Karpas-422 (cell line): ENCODE data around the gene MTRF1. TPM values are rescaled to one million over a fixed set of nuclear protein-coding genes. Genes with fewer than 3 reads are reported as not detected.
A peak's percentile ranks its signal among the peaks of the same experiment; 100 is the strongest.
"Not testable (repeated sequence)": the region's sequence is repeated elsewhere in the genome, so short reads cannot be mapped to it uniquely, and the experiment has no call there.

Experiments
- DNase-seq: peaks from one replicate; pipeline ENCODE4 v3.0.0-alpha.2; 2015
- H2AFZ ChIP-seq: fragments of 200-600 bp; sonication (generic); 2 replicates; pipeline ENCODE4 v1.6.1; 2014; ENCODE audit warnings: antibody characterized with exemption, low read length, mixed read lengths
- H3K27ac ChIP-seq: fragments of 200-600 bp; sonication (generic); 2 replicates; pipeline ENCODE4 v1.5.1; 2014; ENCODE audit warnings: mild to moderate bottlenecking, low read length, moderate library complexity
- H3K27me3 ChIP-seq: fragments of 200-600 bp; sonication (generic); 2 replicates; pipeline ENCODE4 v1.6.1; 2014; ENCODE audit warnings: low read length, mixed read lengths
- H3K36me3 ChIP-seq: fragments of 200-600 bp; sonication (generic); 2 replicates; pipeline ENCODE4 v1.6.1; 2014; ENCODE audit warnings: low read length, mixed read lengths; ENCODE audit not compliant: insufficient read depth
- H3K4me1 ChIP-seq: fragments of 200-600 bp; sonication (generic); 2 replicates; pipeline ENCODE4 v1.6.1; 2014; ENCODE audit warnings: mild to moderate bottlenecking, low read length, mixed read lengths
- H3K4me2 ChIP-seq: fragments of 200-600 bp; sonication (generic); 2 replicates; pipeline ENCODE4 v1.6.1; 2014; ENCODE audit warnings: low read length, low read depth, mild to moderate bottlenecking; ENCODE audit not compliant: poor library complexity, severe bottlenecking
- H3K4me3 ChIP-seq: fragments of 200-600 bp; sonication (generic); 2 replicates; pipeline ENCODE4 v1.5.1; 2014; ENCODE audit warnings: mild to moderate bottlenecking, antibody characterized with exemption, low read length, mixed read lengths
- H3K79me2 ChIP-seq: fragments of 200-600 bp; sonication (generic); 2 replicates; pipeline ENCODE4 v1.6.1; 2014; ENCODE audit warnings: mild to moderate bottlenecking, low read length, mixed read lengths
- H3K9ac ChIP-seq: fragments of 200-600 bp; sonication (generic); 2 replicates; pipeline ENCODE4 v1.6.0; 2014; ENCODE audit warnings: low read length
- H3K9me2 ChIP-seq: fragments of 200-600 bp; sonication (generic), shearing (Covaris generic); replicated peaks from 2 replicates; pipeline ENCODE4 v1.6.0; 2014; ENCODE audit warnings: mild to moderate bottlenecking, low read length, moderate library complexity; ENCODE audit not compliant: insufficient read depth
- H3K9me3 ChIP-seq: fragments of 300-700, 200-600 bp; sonication (generic); 2 replicates; pipeline ENCODE4 v1.6.1; 2014; ENCODE audit warnings: low read length, mixed read lengths
- H4K20me1 ChIP-seq: fragments of 200-600 bp; sonication (generic); 2 replicates; pipeline ENCODE4 v1.6.1; 2014; ENCODE audit warnings: mild to moderate bottlenecking, antibody characterized with exemption, low read length, low read depth; ENCODE audit not compliant: insufficient read depth
- total RNA-seq: library from RNA; depleted of rRNA; stranded (reverse); fragments of >200 nt; shearing (Covaris generic); gene quantifications from 2 replicates; pipeline ENCODE4 v1.2.3, GENCODE V29; 2014; ENCODE audit warnings: low replicate concordance

The MTRF1 gene
- total RNA-seq, 1 experiment from 2014 or later = 34.2 TPM

DNA sequence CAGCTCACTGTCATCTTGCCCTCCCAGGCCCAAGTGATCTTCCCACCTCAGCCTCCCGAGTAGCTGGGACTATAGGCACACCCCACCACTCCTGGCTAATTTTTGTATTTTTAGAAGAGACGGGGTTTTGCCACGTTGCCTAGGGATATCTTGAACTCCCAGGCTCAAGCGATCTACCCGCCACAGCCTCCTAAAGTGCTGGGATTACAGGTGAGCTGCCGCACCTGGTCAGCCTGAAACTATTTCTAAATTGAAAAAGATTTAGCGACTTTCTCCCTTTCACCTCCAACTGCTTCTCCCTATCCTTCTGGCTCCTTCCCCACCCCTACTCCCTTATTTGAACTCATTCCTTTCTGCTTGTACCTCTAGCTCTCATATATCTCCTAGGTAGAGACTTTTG, 27.9 kb upstream of the MTRF1 start:
- Histone ChIP-seq H3K4me1 (no peaks in the 10 kb centered on the region), H3K9me2 (no peaks in the 10 kb centered on the region), H3K79me2 (no peaks in the 10 kb centered on the region), H3K4me2 (no peak overlapping the region), H3K36me3 (no peaks in the 10 kb centered on the region), H3K9ac (no peak overlapping the region), H3K27me3 (no peaks in the 10 kb centered on the region), H3K27ac (no peak overlapping the region), H2AFZ (no peak overlapping the region), H4K20me1 (no peaks in the 10 kb centered on the region), H3K4me3 (no peak overlapping the region), H3K9me3 (no peaks in the 10 kb centered on the region)
- no peak for DNase-seq

DNA sequence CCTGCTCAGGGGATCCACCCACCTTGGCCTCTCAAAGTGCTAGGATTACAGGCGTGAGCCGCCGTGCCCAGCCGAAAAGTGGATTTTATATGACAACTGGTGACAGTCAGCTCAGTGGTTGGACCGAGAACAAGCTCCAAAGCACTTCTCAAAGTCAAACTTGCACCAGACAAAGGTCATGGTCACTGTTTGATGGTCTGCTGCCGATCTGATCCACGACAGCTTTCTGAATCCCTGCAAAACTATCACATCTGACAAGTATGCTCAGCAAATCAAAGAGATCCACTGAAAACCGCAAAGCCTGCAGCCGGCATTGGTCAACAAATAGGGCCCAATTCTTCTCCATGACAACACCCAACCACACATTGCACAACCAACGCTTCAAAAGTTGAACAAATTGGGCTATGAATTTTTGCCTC, 26.1 kb upstream of the MTRF1 start:
- no peaks in the 10 kb centered on the region for H3K79me2 ChIP-seq
- no peaks in the 10 kb centered on the region for H3K9me3 ChIP-seq
- no peaks in the 10 kb centered on the region for H3K9me2 ChIP-seq
- DNase-seq = no peak
- no peak overlapping the region for H3K4me3 ChIP-seq
- H4K20me1 ChIP-seq = no peaks in the 10 kb centered on the region
- no peak overlapping the region for H3K4me2 ChIP-seq
- no peak overlapping the region for H3K9ac ChIP-seq
- H3K36me3 ChIP-seq = no peaks in the 10 kb centered on the region
- H2AFZ ChIP-seq = no peak overlapping the region
- no peak overlapping the region for H3K27ac ChIP-seq
- H3K27me3 ChIP-seq = no peaks in the 10 kb centered on the region
- no peaks in the 10 kb centered on the region for H3K4me1 ChIP-seq

DNA sequence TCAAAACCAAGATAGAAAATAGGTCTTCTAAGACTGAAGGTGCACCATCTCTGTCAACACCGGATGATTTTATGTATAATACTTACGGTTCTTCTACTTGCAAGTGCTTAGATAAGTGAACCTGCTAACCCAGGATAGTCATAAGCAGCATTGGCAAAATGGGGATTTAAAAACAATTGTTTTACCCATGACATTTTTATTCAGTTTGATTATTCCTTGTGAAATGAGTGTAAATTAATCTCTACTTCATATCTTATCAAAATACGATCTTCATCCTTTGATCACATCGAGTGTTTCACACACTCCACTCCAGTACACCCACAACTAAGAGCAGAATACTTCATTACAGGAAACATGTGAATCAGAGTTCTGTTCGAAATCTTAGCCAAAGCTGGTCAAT, 23.0 kb upstream of the MTRF1 start:
- H3K4me2 ChIP-seq = no peak overlapping the region
- peaks cover 11% of the 10 kb centered on the region for H3K4me1 ChIP-seq
- no peaks in the 10 kb centered on the region for H3K36me3 ChIP-seq
- H3K27ac ChIP-seq = no peak overlapping the region
- no peak overlapping the region for H3K4me3 ChIP-seq
- H4K20me1 ChIP-seq = no peaks in the 10 kb centered on the region
- no peaks in the 10 kb centered on the region for H3K79me2 ChIP-seq
- no peak overlapping the region for H2AFZ ChIP-seq
- H3K9ac ChIP-seq = no peak overlapping the region
- H3K9me3 ChIP-seq = no peaks in the 10 kb centered on the region
- DNase-seq = no peak
- no peaks in the 10 kb centered on the region for H3K9me2 ChIP-seq
- no peaks in the 10 kb centered on the region for H3K27me3 ChIP-seq

DNA sequence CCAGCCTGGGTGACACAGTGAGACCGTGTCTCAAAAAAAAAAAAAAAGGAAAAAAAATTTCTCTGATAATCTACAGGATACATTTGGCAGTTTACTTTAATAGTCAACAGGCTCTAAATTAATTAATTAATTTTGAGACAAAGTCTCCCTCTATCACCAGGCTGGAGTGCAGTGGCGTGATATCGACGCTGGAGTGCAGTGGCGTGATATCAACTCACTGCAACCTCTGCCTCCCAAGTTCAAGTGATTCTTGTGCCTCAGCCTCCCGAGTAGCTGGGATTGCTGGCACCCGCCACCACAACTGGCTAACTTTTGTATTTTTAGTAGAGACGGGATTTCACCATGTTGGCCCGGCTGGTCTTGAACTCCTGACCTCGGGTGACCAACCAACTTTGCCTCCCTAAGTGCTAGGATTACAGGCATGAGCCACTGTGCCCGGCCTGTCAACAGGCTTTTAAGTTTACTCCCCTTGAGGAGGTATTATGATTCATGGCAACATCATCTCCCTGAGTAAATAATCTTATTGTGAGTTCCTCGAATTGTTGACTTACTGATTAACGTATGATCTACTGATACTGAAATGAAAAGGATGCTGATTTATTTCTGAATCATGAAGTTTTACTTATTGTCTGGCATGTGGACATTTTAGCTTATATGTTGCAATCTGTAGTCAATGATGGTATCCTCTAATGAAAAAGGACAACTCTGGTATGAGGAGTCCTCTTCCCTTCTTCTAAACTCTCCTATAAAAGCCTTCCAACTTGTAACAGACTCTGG, 21.3 kb upstream of the MTRF1 start:
- no peak overlapping the region for H3K4me2 ChIP-seq
- no peak overlapping the region for H3K4me3 ChIP-seq
- no peaks in the 10 kb centered on the region for H3K79me2 ChIP-seq
- H3K9ac ChIP-seq = no peak overlapping the region
- H3K27ac ChIP-seq = no peak overlapping the region
- H3K27me3 ChIP-seq = no peaks in the 10 kb centered on the region
- no peaks in the 10 kb centered on the region for H3K36me3 ChIP-seq
- no peak overlapping the region for H2AFZ ChIP-seq
- H3K4me1 ChIP-seq = peaks cover 11% of the 10 kb centered on the region
- no peak for DNase-seq
- no peaks in the 10 kb centered on the region for H3K9me2 ChIP-seq
- no peaks in the 10 kb centered on the region for H4K20me1 ChIP-seq
- no peaks in the 10 kb centered on the region for H3K9me3 ChIP-seq

DNA sequence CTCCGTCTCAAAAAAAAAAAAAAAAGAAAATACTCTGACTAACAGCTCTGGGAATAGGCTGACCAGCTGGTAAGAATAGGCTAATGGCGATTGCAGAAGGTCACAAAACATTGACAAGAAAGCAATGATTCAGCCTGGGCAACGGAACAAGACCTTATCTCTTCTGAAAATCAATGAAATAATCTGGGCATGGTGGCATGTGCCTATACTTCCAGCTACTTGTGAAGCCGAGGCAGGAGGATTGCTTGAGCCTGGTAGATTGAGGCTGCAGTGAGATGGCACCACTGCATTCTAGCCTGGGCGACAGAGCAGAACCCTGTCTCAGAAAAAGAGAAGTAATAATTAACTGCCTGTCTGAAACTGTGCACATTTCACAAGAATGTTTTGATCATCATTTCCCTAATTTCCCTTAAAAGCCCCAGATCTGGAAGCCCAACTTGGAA, 18.8 kb upstream of the MTRF1 start:
- Histone ChIP-seq H3K9me3 (no peaks in the 10 kb centered on the region), H3K9ac (no peak overlapping the region), H2AFZ (no peak overlapping the region), H3K4me3 (no peak overlapping the region; the same call in 1 of the 2 replicates), H4K20me1 (no peaks in the 10 kb centered on the region), H3K79me2 (no peaks in the 10 kb centered on the region), H3K27ac (no peak overlapping the region), H3K4me1 (peaks cover 11% of the 10 kb centered on the region), H3K4me2 (peak overlapping the region; percentile 21), H3K27me3 (no peaks in the 10 kb centered on the region), H3K9me2 (no peaks in the 10 kb centered on the region), H3K36me3 (no peaks in the 10 kb centered on the region)
- peak; percentile 48 for DNase-seq

DNA sequence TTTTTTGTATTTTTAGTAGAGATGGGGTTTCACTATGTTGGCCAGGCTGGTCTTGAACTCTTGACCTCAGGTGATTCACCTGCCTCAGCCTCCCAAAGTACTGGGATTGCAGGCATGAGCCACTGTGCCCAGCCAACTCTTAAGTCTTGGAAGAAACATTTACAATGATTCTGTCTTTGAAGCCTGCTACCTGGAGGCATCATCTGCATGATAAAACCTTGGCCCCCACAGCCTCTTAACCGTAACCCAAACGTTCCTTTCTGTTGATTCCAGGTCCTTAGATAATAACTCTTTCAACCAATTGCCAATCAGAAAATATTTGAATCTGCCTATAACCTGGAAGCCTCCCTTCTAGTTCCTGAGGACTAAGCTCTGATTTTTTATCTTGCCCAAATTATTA, 15.8 kb upstream of the MTRF1 start:
- H3K4me3 ChIP-seq, H3K9me2 ChIP-seq, H3K36me3 ChIP-seq, H3K9ac ChIP-seq, H3K79me2 ChIP-seq, DNase-seq, H3K9me3 ChIP-seq, H4K20me1 ChIP-seq, H2AFZ ChIP-seq, H3K27me3 ChIP-seq, H3K27ac ChIP-seq, H3K4me2 ChIP-seq: not testable (repeated sequence)
- H3K4me1 ChIP-seq = peaks cover 11% of the 10 kb centered on the region

DNA sequence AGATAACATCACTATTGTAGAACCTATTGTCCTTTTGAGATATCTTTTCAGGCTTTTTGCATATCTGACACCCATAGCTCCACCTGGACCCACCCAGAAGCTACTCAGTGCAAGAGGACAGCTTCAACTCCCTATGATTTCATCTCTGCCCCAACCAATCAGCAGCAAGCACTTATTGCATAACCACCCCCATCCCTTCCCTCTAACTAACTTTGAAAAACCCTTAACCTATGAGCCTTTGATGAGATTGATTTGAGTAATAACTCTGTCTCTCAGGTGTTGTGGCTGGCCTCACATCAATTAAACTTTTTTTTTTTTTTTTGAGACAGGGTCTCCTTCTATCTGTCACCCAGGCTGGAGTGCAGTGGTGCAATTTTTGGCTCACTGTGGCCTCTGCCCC, 13.4 kb upstream of the MTRF1 start:
- Histone ChIP-seq H3K36me3 (no peaks in the 10 kb centered on the region), H3K4me1 (no peaks in the 10 kb centered on the region), H3K9me3 (no peaks in the 10 kb centered on the region), H4K20me1 (no peaks in the 10 kb centered on the region), H3K27me3 (no peaks in the 10 kb centered on the region), H3K4me2 (no peak overlapping the region), H2AFZ (no peak overlapping the region), H3K9ac (no peak overlapping the region), H3K79me2 (no peaks in the 10 kb centered on the region), H3K9me2 (no peaks in the 10 kb centered on the region), H3K27ac (no peak overlapping the region), H3K4me3 (no peak overlapping the region)
- DNase-seq = no peak

DNA sequence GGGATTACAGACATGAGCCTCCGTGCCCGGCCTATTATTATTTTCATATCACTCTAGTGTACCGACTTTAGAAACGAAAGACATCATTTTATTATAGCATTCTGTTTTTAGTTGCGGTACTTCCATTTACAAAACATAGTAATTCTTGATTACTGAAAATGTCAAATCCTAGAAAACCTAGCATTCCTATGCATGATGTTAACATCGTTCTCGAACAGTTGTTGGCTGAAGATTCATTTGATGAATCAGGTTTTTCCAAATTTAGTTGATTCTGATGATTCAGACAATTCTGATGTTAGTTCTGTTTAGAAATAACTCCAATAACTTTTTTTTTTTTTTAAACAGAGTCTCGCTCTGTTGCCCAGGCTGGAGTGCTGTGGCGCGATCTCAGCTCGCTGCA, 11.5 kb upstream of the MTRF1 start:
- H3K9me3 ChIP-seq = peaks cover 1% of the 10 kb centered on the region; the same call in 1 of the 2 replicates
- H3K4me3 ChIP-seq = no peak overlapping the region
- H3K9ac ChIP-seq = no peak overlapping the region
- H3K27me3 ChIP-seq = no peaks in the 10 kb centered on the region
- H3K79me2 ChIP-seq = no peaks in the 10 kb centered on the region
- no peak overlapping the region for H3K27ac ChIP-seq
- no peak overlapping the region for H2AFZ ChIP-seq
- no peaks in the 10 kb centered on the region for H3K36me3 ChIP-seq
- no peaks in the 10 kb centered on the region for H3K4me1 ChIP-seq
- H4K20me1 ChIP-seq = no peaks in the 10 kb centered on the region
- no peaks in the 10 kb centered on the region for H3K9me2 ChIP-seq
- no peak for DNase-seq
- no peak overlapping the region for H3K4me2 ChIP-seq
